ENCODE results near the gene TAF10. TPM values are rescaled to one million over a fixed set of nuclear protein-coding genes. Genes with fewer than 3 reads are reported as not detected.

TAF10 gene
- total RNA-seq, 3 donors from 2014 or later (not counting 1 experiment from before 2014, with no cell fraction given): 154 to 191 (median 158) TPM

GRCh38 chr11:6606471-6607189 lies 5.4 kb downstream of the TAF10 start:
- no peak overlapping the region for H3K27ac Mint-ChIP-seq
- Histone ChIP-seq H3K4me3 (ENCODE audit: low read length) (peak overlapping the region; percentile 9), H3K27ac (ENCODE audit: low read length) (peak overlapping the region; percentile 90), H3K36me3 (ENCODE audit: control insufficient read depth, insufficient read depth, low read length) (peaks cover 38% of the 10 kb centered on the region), H3K9me3 (ENCODE audit: control insufficient read depth, insufficient read depth, low read length) (no peaks in the 10 kb centered on the region), H3K4me1 (ENCODE audit: control insufficient read depth, insufficient read depth, low read length) (peaks cover 76% of the 10 kb centered on the region), H3K27me3 (ENCODE audit: control insufficient read depth, insufficient read depth, low read length) (no peaks in the 10 kb centered on the region)
- no peak for TF ChIP-seq CTCF (IDR thresholded peaks at IDR 0.05)
- H3K4me3 Mint-ChIP-seq: peak overlapping the region; percentile 72
- WGBS (ENCODE audit: insufficient coverage): 22% methylated on average over 11 of the region's 11 CpGs
- H3K27me3 Mint-ChIP-seq (ENCODE audit: low read depth in 2 of 2): no peaks in the 10 kb centered on the region
- intact Hi-C loops (cut with micrococcal nuclease): loop anchor here (2.0 to 10.0 kb wide), 2 partner anchors 126 to 138 kb away; partner anchors contain the start of genes ARFIP2 and TIMM10B
- no peaks in the 10 kb centered on the region for H3K36me3 Mint-ChIP-seq
- no peaks in the 10 kb centered on the region for H3K9me3 Mint-ChIP-seq
- ATAC-seq: peak; percentile 46 to 64 (median 56)
- DNase-seq: peak; percentile 70 to 74
- peaks cover 42 to 45% of the 10 kb centered on the region in 2 donors for H3K4me1 Mint-ChIP-seq

- H3K36me3 ChIP-seq (ENCODE audit: control insufficient read depth, insufficient read depth, low read length): peaks cover 37% of the 10 kb centered on the region
- TF ChIP-seq CTCF (IDR thresholded peaks at IDR 0.05): no peak
- peak overlapping the region; percentile 29 for H3K27ac ChIP-seq (ENCODE audit: low read length)
These were observed 7.2 kb downstream of the TAF10 start for GRCh38 chr11:6604790-6605189.

GRCh38 chr11:6604081-6604626 lies 7.9 kb downstream of the TAF10 start:
- Histone ChIP-seq H3K4me1 (ENCODE audit: control insufficient read depth, insufficient read depth, low read length) (peaks cover 62% of the 10 kb centered on the region), H3K27ac (ENCODE audit: low read length) (peak overlapping the region; percentile 93), H3K36me3 (ENCODE audit: control insufficient read depth, insufficient read depth, low read length) (peaks cover 37% of the 10 kb centered on the region), H3K9me3 (ENCODE audit: control insufficient read depth, insufficient read depth, low read length) (no peaks in the 10 kb centered on the region), H3K27me3 (ENCODE audit: control insufficient read depth, insufficient read depth, low read length) (no peaks in the 10 kb centered on the region), H3K4me3 (ENCODE audit: low read length) (peak overlapping the region; percentile 85)
- WGBS (ENCODE audit: insufficient coverage): under 1% methylated on average over 20 of the region's 20 CpGs
- Mint-ChIP-seq H3K27me3 (ENCODE audit: low read depth in 2 of 2) (no peaks in the 10 kb centered on the region), H3K36me3 (no peaks in the 10 kb centered on the region), H3K27ac (no peak overlapping the region), H3K4me3 (no peak overlapping the region), H3K9me3 (no peaks in the 10 kb centered on the region), H3K4me1 (peaks cover 24 to 27% of the 10 kb centered on the region in 2 donors)
- no peak for TF ChIP-seq CTCF (IDR thresholded peaks at IDR 0.05)
- ATAC-seq: peak; percentile 46 to 68 (median 56)
- intact Hi-C loops (cut with micrococcal nuclease): loop anchor here (1.0 to 10.0 kb wide), 3 partner anchors 63 to 141 kb away; no protein-coding TSS in a partner anchor
- DNase-seq: peak; percentile 54 to 79

More at GRCh38 chr11:6604790-6605189, 7.2 kb downstream of the TAF10 start:
- Histone ChIP-seq H3K27me3 (ENCODE audit: control insufficient read depth, insufficient read depth, low read length) (no peaks in the 10 kb centered on the region), H3K4me3 (ENCODE audit: low read length) (peak overlapping the region; percentile 85), H3K9me3 (ENCODE audit: control insufficient read depth, insufficient read depth, low read length) (no peaks in the 10 kb centered on the region), H3K4me1 (ENCODE audit: control insufficient read depth, insufficient read depth, low read length) (peaks cover 63% of the 10 kb centered on the region)
- Mint-ChIP-seq H3K4me3 (no peak overlapping the region), H3K27ac (no peak overlapping the region), H3K4me1 (peaks cover 26 to 28% of the 10 kb centered on the region in 2 donors), H3K27me3 (ENCODE audit: low read depth in 2 of 2) (no peaks in the 10 kb centered on the region), H3K9me3 (no peaks in the 10 kb centered on the region), H3K36me3 (no peaks in the 10 kb centered on the region)
- intact Hi-C loops (cut with micrococcal nuclease): loop anchor here (1.0 to 10.0 kb wide), 3 partner anchors 63 to 140 kb away; no protein-coding TSS in a partner anchor
- WGBS (ENCODE audit: insufficient coverage): 42% methylated on average over 3 of the region's 3 CpGs
- no peak for DNase-seq
- ATAC-seq: no peak
